ENCODE measurements around the gene USP6NL. TPM values are rescaled to one million over a fixed set of nuclear protein-coding genes. Genes with fewer than 3 reads are reported as not detected.
A peak's percentile ranks its signal among the peaks of the same experiment; 100 is the strongest.

Gene USP6NL
- total and polyA plus RNA-seq, 9 of the 15 experiments (the other 6 are each of a cell fraction or from before 2014, with no cell fraction given) = 3.2 to 26.6 (median 19.8) TPM

- no TSS peak for BruUV-seq (replicated peaks)
- no peaks in the 10 kb centered on the region for H3K79me2 ChIP-seq (ENCODE audit: control insufficient read depth, insufficient read depth, low read length)
- 68% methylated on average over 9 of the region's 9 CpGs for WGBS (ENCODE audit: insufficient coverage, low coverage, missing lambda C conversion rate)
- no peaks in the 10 kb centered on the region for H3K27me3 ChIP-seq (ENCODE audit: control insufficient read depth in 2 of 2, insufficient read depth in 2 of 2, low read length in 2 of 2)
- H4K20me1 ChIP-seq (replicated peaks; ENCODE audit: control insufficient read depth, insufficient read depth, low read length) = no peaks in the 10 kb centered on the region
- no peak overlapping the region for H3K27ac ChIP-seq (ENCODE audit: extremely low read depth, low read depth, low read length)
- intact Hi-C loops (cut with micrococcal nuclease) (no loop called here), in situ Hi-C loops (cut with MboI) (no loop called here)
- ATAC-seq (no peak), DNase-seq (ENCODE audit: extremely low read depth in 1 of 4, low spot score in 3 of 4) (no peak), FAIRE-seq (no peak)
- POLR2A ChIA-PET = interaction anchor here (1.4 to 1.7 kb wide), 3 partner anchors 47 to 65 kb away, joined by 3 to 8 read pairs (median 3); partner anchors contain the start of gene USP6NL
- no peak overlapping the region for H3K9ac ChIP-seq (ENCODE audit: insufficient read depth in 1 of 2, low read depth in 2 of 2, low read length in 2 of 2)
- no peaks in the 10 kb centered on the region for H3K9me3 ChIP-seq (replicated peaks; ENCODE audit: control insufficient read depth, insufficient read depth, low read depth, low read length)
- no peaks in the 10 kb centered on the region for H3K9me1 ChIP-seq (ENCODE audit: control insufficient read depth, insufficient read depth, low read length)
- H3K4me3 ChIP-seq = no peak overlapping the region
- H2AFZ ChIP-seq (ENCODE audit: low read depth, low read length) = peak overlapping the region; percentile 52; the same call in 1 of the 2 replicates
- peak in 1 of 3 experiments; percentile 48 for TF ChIP-seq YY1 (IDR thresholded peaks at IDR 0.05; ENCODE audit: borderline replicate concordance in 1 of 3, control insufficient read depth in 1 of 3, extremely low read depth in 1 of 3, insufficient read depth in 3 of 3, insufficient read length in 1 of 3, insufficient replicate concordance in 2 of 3, low read depth in 1 of 3, low read length in 2 of 3)
- no peak for TF ChIP-seq BHLHE40 (IDR thresholded peaks at IDR 0.05; ENCODE audit: low read length)
- peaks cover 8 to 15% of the 10 kb centered on the region in 2 experiments; a peak in 4 of 5 replicates for H3K4me1 ChIP-seq (replicated peaks in 1 of 2; ENCODE audit: control insufficient read depth in 2 of 2, insufficient read depth in 2 of 2, low read length in 2 of 2)
- H3K36me3 ChIP-seq (ENCODE audit: control insufficient read depth, insufficient read depth, low read length) = no peaks in the 10 kb centered on the region
- CTCF ChIA-PET (ENCODE audit: low intra/inter-chr PET ratio) = interaction anchor here (0.6 kb wide), 1 partner anchor 111 kb away, joined by 5 read pairs; no protein-coding TSS in a partner anchor
- no peak overlapping the region for H3K4me2 ChIP-seq (ENCODE audit: insufficient read depth, low read length)
Observed at GRCh38 chr10:11658801-11659368, 47.4 kb upstream of the USP6NL start.

- Histone ChIP-seq H3K9me1 (ENCODE audit: control insufficient read depth, insufficient read depth, low read length) (no peaks in the 10 kb centered on the region), H3K4me3 (no peak overlapping the region), H3K9me3 (replicated peaks; ENCODE audit: control insufficient read depth, insufficient read depth, low read depth, low read length) (no peaks in the 10 kb centered on the region), H3K4me1 (replicated peaks in 1 of 2; ENCODE audit: control insufficient read depth in 2 of 2, insufficient read depth in 2 of 2, low read length in 2 of 2) (peaks cover 3 to 9% of the 10 kb centered on the region in 2 experiments; a peak in 4 of 5 replicates), H3K36me3 (ENCODE audit: control insufficient read depth, insufficient read depth, low read length) (no peaks in the 10 kb centered on the region), H4K20me1 (replicated peaks; ENCODE audit: control insufficient read depth, insufficient read depth, low read length) (no peaks in the 10 kb centered on the region), H3K27ac (ENCODE audit: extremely low read depth, low read depth, low read length) (no peak overlapping the region), H3K9ac (ENCODE audit: insufficient read depth in 1 of 2, low read depth in 2 of 2, low read length in 2 of 2) (no peak overlapping the region; a peak in 1 of 4 replicates), H2AFZ (ENCODE audit: low read depth, low read length) (peak overlapping the region; percentile 57), H3K4me2 (ENCODE audit: insufficient read depth, low read length) (no peak overlapping the region), H3K79me2 (ENCODE audit: control insufficient read depth, insufficient read depth, low read length) (no peaks in the 10 kb centered on the region), H3K27me3 (ENCODE audit: control insufficient read depth in 2 of 2, insufficient read depth in 2 of 2, low read length in 2 of 2) (no peaks in the 10 kb centered on the region)
- in situ Hi-C loops (cut with MboI) = no loop called here
- ChIA-PET CTCF (ENCODE audit: low intra/inter-chr PET ratio) (interaction anchor here (1.0 kb wide), 1 partner anchor 69 kb away, joined by 4 read pairs; no protein-coding TSS in a partner anchor), POLR2A (interaction anchor here (1.3 to 1.4 kb wide), 2 partner anchors 24 to 43 kb away, joined by 3 read pairs; no protein-coding TSS in a partner anchor)
- 17% methylated on average over 2 of the region's 2 CpGs for WGBS (ENCODE audit: insufficient coverage, low coverage, missing lambda C conversion rate)
- FAIRE-seq (no peak), DNase-seq (ENCODE audit: extremely low read depth in 1 of 4, low spot score in 3 of 4) (peak in 1 of 4 experiments; percentile 25), ATAC-seq (peak; percentile 67)
- intact Hi-C loops (cut with micrococcal nuclease) = no loop called here
- BruUV-seq (replicated peaks) = no TSS peak
- TF ChIP-seq TOE1 (IDR thresholded peaks at IDR 0.05; ENCODE audit: borderline replicate concordance) (peak; percentile 73; the same call in 1 of the 2 replicates), TOE1 (CRISPR knock-in tag; IDR thresholded peaks at IDR 0.05; ENCODE audit: borderline replicate concordance, low read depth) (no peak), RAD51 (IDR thresholded peaks at IDR 0.05; ENCODE audit: borderline replicate concordance, low read depth) (0 out of 2 replicates have a peak, but pooled peaks have one; percentile 22), ZBTB2 (IDR thresholded peaks at IDR 0.05) (no peak), FOSL1 (tag; conservative IDR thresholded peaks at IDR 0.05) (peak; percentile 64), ADNP (tag; IDR thresholded peaks at IDR 0.05) (peak; percentile 56; the same call in 1 of the 2 replicates), FOXJ2 (tag; IDR thresholded peaks at IDR 0.05) (0 out of 2 replicates have a peak, but pooled peaks have one; percentile 24), MEIS2 (IDR thresholded peaks at IDR 0.05; ENCODE audit: partially characterized antibody) (peak; percentile 69), FOXA1 (IDR thresholded peaks at IDR 0.05; ENCODE audit: borderline replicate concordance) (no peak), SP1 (CRISPR knock-in tag; IDR thresholded peaks at IDR 0.05) (no peak)
Observed at GRCh38 chr10:11655836-11656235, 44.4 kb upstream of the USP6NL start.
